ENCODE data around the gene CHID1.

- no peak for TF ChIP-seq CREB1 (IDR thresholded peaks at IDR 0.05)
- TF ChIP-seq NANOG (IDR thresholded peaks at IDR 0.05; ENCODE audit: insufficient read depth, low read depth, low read length, poor library complexity, severe bottlenecking): no peak
- TF ChIP-seq CTCF (IDR thresholded peaks at IDR 0.05; ENCODE audit: control extremely low read depth in 1 of 3, insufficient read depth in 1 of 3, low read depth in 1 of 3, low read length in 3 of 3): no peak
- no peak for TF ChIP-seq TBP (IDR thresholded peaks at IDR 0.05; ENCODE audit: low read depth, low read length)
- no peak for TF ChIP-seq YY1 (IDR thresholded peaks at IDR 0.05; ENCODE audit: low read depth, low read length)
- TF ChIP-seq JUND (IDR thresholded peaks at IDR 0.05; ENCODE audit: low read length): no peak
- TF ChIP-seq POLR2A (IDR thresholded peaks at IDR 0.05; ENCODE audit: control extremely low read depth in 1 of 2, low read depth in 2 of 2, low read length in 2 of 2): no peak
- no peak for TF ChIP-seq KDM1A (IDR thresholded peaks at IDR 0.05; ENCODE audit: borderline replicate concordance, low read length)
- TF ChIP-seq EP300 (IDR thresholded peaks at IDR 0.05; ENCODE audit: borderline replicate concordance in 1 of 2, low read depth in 2 of 2, low read length in 2 of 2): no peak
- TF ChIP-seq TAF1 (IDR thresholded peaks at IDR 0.05; ENCODE audit: low read depth, low read length): no peak
Measured at GRCh38 chr11:951507-951906, 40.9 kb upstream of the CHID1 start.
